C4-2B (cell line): ENCODE measurements around the gene INTS7.

Experiments
- ZFX ChIP-seq: fragments of 450-650 bp; IDR thresholded peaks from 2 replicates; pipeline ENCODE4 v1.6.1; 2017
- TF ChIP-seq, protein P1 (sequence below): fragments of 450-650 bp; conservative IDR thresholded peaks from 2 replicates; pipeline ENCODE4 v1.5.1; 2017; ENCODE audit warnings: mild to moderate bottlenecking

- TF ChIP-seq, protein P1, sequence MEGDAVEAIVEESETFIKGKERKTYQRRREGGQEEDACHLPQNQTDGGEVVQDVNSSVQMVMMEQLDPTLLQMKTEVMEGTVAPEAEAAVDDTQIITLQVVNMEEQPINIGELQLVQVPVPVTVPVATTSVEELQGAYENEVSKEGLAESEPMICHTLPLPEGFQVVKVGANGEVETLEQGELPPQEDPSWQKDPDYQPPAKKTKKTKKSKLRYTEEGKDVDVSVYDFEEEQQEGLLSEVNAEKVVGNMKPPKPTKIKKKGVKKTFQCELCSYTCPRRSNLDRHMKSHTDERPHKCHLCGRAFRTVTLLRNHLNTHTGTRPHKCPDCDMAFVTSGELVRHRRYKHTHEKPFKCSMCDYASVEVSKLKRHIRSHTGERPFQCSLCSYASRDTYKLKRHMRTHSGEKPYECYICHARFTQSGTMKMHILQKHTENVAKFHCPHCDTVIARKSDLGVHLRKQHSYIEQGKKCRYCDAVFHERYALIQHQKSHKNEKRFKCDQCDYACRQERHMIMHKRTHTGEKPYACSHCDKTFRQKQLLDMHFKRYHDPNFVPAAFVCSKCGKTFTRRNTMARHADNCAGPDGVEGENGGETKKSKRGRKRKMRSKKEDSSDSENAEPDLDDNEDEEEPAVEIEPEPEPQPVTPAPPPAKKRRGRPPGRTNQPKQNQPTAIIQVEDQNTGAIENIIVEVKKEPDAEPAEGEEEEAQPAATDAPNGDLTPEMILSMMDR, result no peak
- no peak for TF ChIP-seq ZFX
These were observed 92.8 kb downstream of the INTS7 start for GRCh38 chr1:211942583-211942982.
